Astrocyte (in vitro differentiated cells and primary cell): ENCODE results near the gene FAM81B. TPM values are rescaled to one million over a fixed set of nuclear protein-coding genes. Genes with fewer than 3 reads are reported as not detected.

Experiments
- DNase-seq: peaks from one replicate; pipeline ENCODE4 v3.0.0-alpha.2; 2010; ENCODE audit warnings: low read depth
- FAIRE-seq: peaks from 2 replicates; lab custom pipeline; 2011; peaks lifted over from hg19 to GRCh38; lab: Jason Lieb, UNC
- H2AFZ ChIP-seq: 2 replicates; pipeline ENCODE4 v1.6.0; 2012; ENCODE audit warnings: low read depth, low read length, inconsistent platforms
- H3K27ac ChIP-seq: 2 replicates; pipeline ENCODE4 v1.5.1; 2011; ENCODE audit warnings: low read depth, low read length, inconsistent platforms
- H3K27me3 ChIP-seq: 2 replicates; pipeline ENCODE4 v1.6.0; 2011; ENCODE audit warnings: low read length, inconsistent platforms; ENCODE audit not compliant: insufficient read depth
- H3K36me3 ChIP-seq: 2 replicates; pipeline ENCODE4 v1.5.1; 2011; ENCODE audit warnings: low read length, inconsistent platforms; ENCODE audit not compliant: insufficient read depth
- H3K4me1 ChIP-seq: 2 replicates; pipeline ENCODE4 v1.5.1; 2011; ENCODE audit warnings: low read length, inconsistent platforms; ENCODE audit not compliant: insufficient read depth
- H3K4me2 ChIP-seq: 2 replicates; pipeline ENCODE4 v1.6.0; 2012; ENCODE audit warnings: low read length, inconsistent platforms
- H3K4me3 ChIP-seq: 2 replicates; pipeline ENCODE4 v1.5.1; 2011; ENCODE audit warnings: low read depth, mild to moderate bottlenecking, low read length, inconsistent platforms; ENCODE audit not compliant: insufficient read depth
- H3K79me2 ChIP-seq: 2 replicates; pipeline ENCODE4 v1.6.0; 2012; ENCODE audit warnings: mild to moderate bottlenecking, low read length, inconsistent platforms; ENCODE audit not compliant: insufficient read depth
- H3K9ac ChIP-seq: 2 replicates; pipeline ENCODE4 v1.6.0; 2012; ENCODE audit warnings: mild to moderate bottlenecking, low read length, inconsistent platforms
- H3K9me3 ChIP-seq: 2 replicates; pipeline ENCODE4 v1.5.1; 2012; ENCODE audit warnings: low read depth, mild to moderate bottlenecking, low read length, inconsistent platforms; ENCODE audit not compliant: insufficient read depth
- H4K20me1 ChIP-seq: 2 replicates; pipeline ENCODE4 v1.6.0; 2012; ENCODE audit warnings: low read length, inconsistent platforms; ENCODE audit not compliant: insufficient read depth
- H3K27ac Mint-ChIP-seq: one replicate; pipeline ENCODE4 v1.8.0; 2021; ENCODE audit warnings: mild to moderate bottlenecking, mixed read lengths; ENCODE audit not compliant: unreplicated experiment
- H3K27me3 Mint-ChIP-seq: one replicate; pipeline ENCODE4 v1.8.0; 2021; ENCODE audit warnings: low read depth, mixed read lengths; ENCODE audit not compliant: unreplicated experiment
- H3K36me3 Mint-ChIP-seq: one replicate; pipeline ENCODE4 v1.8.0; 2021; ENCODE audit warnings: low read depth, mixed read lengths; ENCODE audit not compliant: unreplicated experiment
- H3K4me1 Mint-ChIP-seq: one replicate; pipeline ENCODE4 v1.8.0; 2021; ENCODE audit warnings: low read depth, mixed read lengths; ENCODE audit not compliant: unreplicated experiment
- H3K4me3 Mint-ChIP-seq: one replicate; pipeline ENCODE4 v1.8.0; 2021; ENCODE audit warnings: mild to moderate bottlenecking, moderate library complexity, mixed read lengths; ENCODE audit not compliant: unreplicated experiment
- H3K9me3 Mint-ChIP-seq: one replicate; pipeline ENCODE4 v1.8.0; 2021; ENCODE audit warnings: mild to moderate bottlenecking, mixed read lengths; ENCODE audit not compliant: unreplicated experiment
- CTCF ChIP-seq: IDR thresholded peaks from 2 replicates; pipeline ENCODE4 v1.5.1; 2011; ENCODE audit warnings: low read depth, mild to moderate bottlenecking, inconsistent platforms, low read length, moderate library complexity; ENCODE audit not compliant: insufficient read depth
- EZH2 ChIP-seq: IDR thresholded peaks from 2 replicates; pipeline ENCODE4 v1.6.1; 2012; ENCODE audit warnings: mild to moderate bottlenecking, low read length, inconsistent platforms; ENCODE audit not compliant: insufficient read depth
- total RNA-seq: library from RNA; stranded (reverse); gene quantifications from 2 replicates; pipeline ENCODE4 v1.2.1, GENCODE V29; 2021

FAM81B gene
- total RNA-seq, 1 donor from 2014 or later: 0.52 TPM

DNA sequence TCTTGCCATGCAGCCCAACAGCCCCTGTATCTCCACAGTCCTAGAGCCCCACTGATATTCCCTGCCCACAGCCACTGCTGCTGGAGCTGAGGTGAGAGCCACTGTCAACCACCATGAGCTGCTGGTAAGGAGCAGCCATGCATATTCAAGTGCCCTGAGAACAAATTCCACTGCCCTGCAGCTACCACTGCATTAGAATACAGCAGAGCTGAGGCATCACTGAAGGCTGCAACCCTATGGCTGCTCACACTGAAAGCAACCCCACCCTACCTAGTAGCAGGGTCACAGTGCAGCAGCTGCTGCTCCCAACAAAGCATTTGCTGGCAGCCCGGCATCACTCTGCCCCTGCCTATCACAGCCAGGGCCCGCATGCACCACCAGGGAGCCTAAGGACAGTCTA, 95.0 kb downstream of the FAM81B start:
- no peaks in the 10 kb centered on the region for H3K27me3 Mint-ChIP-seq
- Histone ChIP-seq H3K36me3 (peaks cover 51% of the 10 kb centered on the region), H3K27me3 (no peaks in the 10 kb centered on the region), H2AFZ (no peak overlapping the region), H3K4me3 (no peak overlapping the region), H3K27ac (no peak overlapping the region), H3K4me2 (no peak overlapping the region), H3K79me2 (peaks cover 4% of the 10 kb centered on the region), H3K9me3 (no peaks in the 10 kb centered on the region), H3K4me1 (no peaks in the 10 kb centered on the region), H4K20me1 (peaks cover 4% of the 10 kb centered on the region), H3K9ac (no peak overlapping the region)
- H3K9me3 Mint-ChIP-seq: peaks cover 10% of the 10 kb centered on the region
- no peak for TF ChIP-seq EZH2
- TF ChIP-seq CTCF: no peak
- no peak overlapping the region for H3K27ac Mint-ChIP-seq
- FAIRE-seq (no peak), DNase-seq (no peak)
- no peak overlapping the region for H3K4me3 Mint-ChIP-seq
- H3K4me1 Mint-ChIP-seq: no peaks in the 10 kb centered on the region
- H3K36me3 Mint-ChIP-seq: peaks cover 55% of the 10 kb centered on the region

DNA sequence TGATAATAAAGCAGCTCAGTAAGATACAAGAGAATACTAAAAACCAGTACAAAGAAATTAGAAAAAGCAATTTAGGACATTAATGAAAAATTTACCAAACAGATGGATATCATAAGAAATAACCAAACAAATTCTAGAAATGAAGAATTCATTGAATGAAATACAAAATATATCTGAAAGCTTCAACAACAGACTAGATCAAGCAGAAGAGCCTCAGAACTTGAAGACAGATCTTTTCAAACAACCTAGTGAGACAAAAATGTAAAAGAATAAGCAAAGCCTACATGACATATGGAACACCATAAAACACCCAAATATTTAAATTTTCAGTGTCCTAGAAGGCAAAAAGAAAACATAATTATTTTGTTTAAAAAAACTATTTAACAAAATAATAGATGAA, 96.7 kb downstream of the FAM81B start:
- Histone ChIP-seq H3K4me2 (no peak overlapping the region), H3K4me3 (no peak overlapping the region), H3K4me1 (no peaks in the 10 kb centered on the region), H3K9me3 (no peaks in the 10 kb centered on the region), H3K27ac (no peak overlapping the region), H3K79me2 (peaks cover 4% of the 10 kb centered on the region), H2AFZ (no peak overlapping the region), H3K36me3 (peaks cover 40% of the 10 kb centered on the region), H3K27me3 (no peaks in the 10 kb centered on the region), H3K9ac (no peak overlapping the region), H4K20me1 (peaks cover 4% of the 10 kb centered on the region)
- peaks cover 48% of the 10 kb centered on the region for H3K36me3 Mint-ChIP-seq
- no peak overlapping the region for H3K4me3 Mint-ChIP-seq
- no peak for TF ChIP-seq EZH2
- no peak for TF ChIP-seq CTCF
- no peak for DNase-seq
- FAIRE-seq: no peak
- no peaks in the 10 kb centered on the region for H3K4me1 Mint-ChIP-seq
- H3K27ac Mint-ChIP-seq: no peak overlapping the region
- peaks cover 10% of the 10 kb centered on the region for H3K9me3 Mint-ChIP-seq
- H3K27me3 Mint-ChIP-seq: no peaks in the 10 kb centered on the region

Other genes with a start within 250 kb of the FAM81B start
- gene MCTP1, start 106.3 kb upstream of the FAM81B start, total RNA-seq: 40.6 and 45.9 TPM in 2 replicates
- 98.3 and 99.9 TPM in 2 replicates for gene SKIC3, start 163.6 kb downstream of the FAM81B start, total RNA-seq
- gene ARSK, start 163.7 kb downstream of the FAM81B start, total RNA-seq: 9.0 and 10.0 TPM in 2 replicates
- gene GPR150, start 228.7 kb downstream of the FAM81B start, total RNA-seq: 0.14 TPM in 1 of 2 replicates, not detected in the other